Breast epithelium (tissue), 4 donors: ENCODE results near the gene ZNF664. TPM values are rescaled to one million over a fixed set of nuclear protein-coding genes. Genes with fewer than 3 reads are reported as not detected.

ENCODE experiments used
- DNase-seq, 2 donors: peaks; one replicate each; pipeline ENCODE4 v3.0.0-alpha.2; 2019; ENCODE audit warnings: low spot score in 2 of 2
- H3K27ac ChIP-seq, 2 donors: fragments of 200-600 bp; sonication (generic) in 1 of 2; one replicate each; pipeline ENCODE4 v1.5.1; 2016 to 2019; ENCODE audit warnings: mild to moderate bottlenecking in 1 of 2
- H3K27me3 ChIP-seq, 2 donors: fragments of 200-600 bp; sonication (generic) in 1 of 2; one replicate each; pipeline versions ENCODE4 v1.5.1 to v1.6.0; 2017 to 2019; ENCODE audit warnings: control low read depth in 1 of 2, mild to moderate bottlenecking in 1 of 2
- H3K36me3 ChIP-seq: fragments of 200-600 bp; one replicate; pipeline ENCODE4 v1.5.1; 2019
- H3K4me1 ChIP-seq, 2 donors: fragments of 200-600 bp; sonication (generic); one replicate each; pipeline ENCODE4 v1.5.1; 2016 to 2019; ENCODE audit warnings: control low read depth in 1 of 2
- H3K4me3 ChIP-seq, 3 donors: fragments of 200-600 bp; sonication (generic); 1 replicate in 2 of 3; 2 replicates in 1 of 3; pipeline ENCODE4 v1.5.1; 2016 to 2019; ENCODE audit warnings: mild to moderate bottlenecking in 3 of 3, moderate library complexity in 2 of 3
- H3K9me3 ChIP-seq, 2 donors: fragments of 200-600 bp; sonication (generic) in 1 of 2; one replicate each; pipeline ENCODE4 v1.5.1; 2016 to 2019; ENCODE audit warnings: control low read depth in 1 of 2
- POLR2A ChIP-seq: fragments of 450-650 bp; IDR thresholded peaks from one replicate; pipeline ENCODE4 v1.6.1; 2016; ENCODE audit warnings: antibody characterized with exemption, mild to moderate bottlenecking, moderate library complexity
- POLR2AphosphoS5 ChIP-seq, 3 donors: sonication (generic); formaldehyde crosslinking; IDR thresholded peaks; one replicate each; pipeline ENCODE4 v1.6.1; 2017; ENCODE audit warnings: antibody characterized with exemption in 3 of 3
- intact Hi-C: fragments of 100-400 bp; cut with DNase I; formaldehyde crosslinking; loops from one replicate; pipeline ENCODE4 v1.15.1; 2023; ENCODE audit warnings: low total_unique reads
- total RNA-seq, 3 donors: library from RNA; depleted of rRNA; stranded (reverse); fragments of >200 nt; gene quantifications; one replicate each; pipeline ENCODE4 v1.1.0, GENCODE V29; 2016
- TF ChIP-seq, protein P1 (sequence below), 3 donors: fragments of 450-650 bp; IDR thresholded peaks; one replicate each; pipeline ENCODE4 v1.5.1; 2016 to 2017; ENCODE audit warnings: antibody characterized with exemption in 3 of 3, mild to moderate bottlenecking in 3 of 3, moderate library complexity in 3 of 3

ZNF664 gene
- total RNA-seq, 3 donors from 2014 or later: 78.3 to 113 (median 97.8) TPM

DNA sequence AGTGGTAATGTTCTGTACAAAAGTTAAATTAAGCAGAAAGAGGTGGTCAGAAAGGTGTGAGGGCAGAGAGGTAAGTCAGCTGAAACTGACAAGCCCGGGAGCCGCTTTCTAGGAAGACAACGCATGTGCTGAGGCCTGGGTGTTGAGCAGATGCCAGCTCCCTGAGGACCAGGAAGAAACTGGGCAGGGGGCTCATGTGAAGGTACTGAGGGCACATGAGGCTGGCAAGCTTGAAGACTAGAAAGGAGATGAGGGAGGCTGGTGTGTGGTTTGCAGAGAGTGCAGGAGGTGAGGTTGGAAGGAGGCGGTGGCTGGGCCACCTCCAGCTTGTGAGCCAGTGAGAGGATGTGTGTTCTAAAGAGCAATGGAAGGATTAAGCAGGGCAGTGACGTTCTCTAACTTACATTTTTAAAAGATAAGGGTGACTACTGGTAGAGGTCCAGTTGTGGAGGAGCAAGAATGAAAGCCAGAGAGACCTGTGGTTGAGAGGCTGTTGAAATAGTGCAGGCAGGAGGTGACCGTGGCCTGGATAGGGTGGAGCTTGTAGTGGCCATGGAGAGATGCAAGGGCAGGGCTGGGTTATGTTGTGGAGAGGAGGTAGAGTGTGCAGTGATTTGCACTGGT lies 29.1 kb downstream of the ZNF664 start:
- Histone ChIP-seq H3K36me3 (no peaks in the 10 kb centered on the region), H3K27me3 (no peaks in the 10 kb centered on the region), H3K27ac (peak overlapping the region; percentile 69 to 83), H3K4me3 (no peak overlapping the region), H3K9me3 (no peaks in the 10 kb centered on the region), H3K4me1 (no peaks in the 10 kb centered on the region)
- DNase-seq: no peak
- intact Hi-C loops: no loop called here
- TF ChIP-seq POLR2A: no peak
- TF ChIP-seq, protein P1, sequence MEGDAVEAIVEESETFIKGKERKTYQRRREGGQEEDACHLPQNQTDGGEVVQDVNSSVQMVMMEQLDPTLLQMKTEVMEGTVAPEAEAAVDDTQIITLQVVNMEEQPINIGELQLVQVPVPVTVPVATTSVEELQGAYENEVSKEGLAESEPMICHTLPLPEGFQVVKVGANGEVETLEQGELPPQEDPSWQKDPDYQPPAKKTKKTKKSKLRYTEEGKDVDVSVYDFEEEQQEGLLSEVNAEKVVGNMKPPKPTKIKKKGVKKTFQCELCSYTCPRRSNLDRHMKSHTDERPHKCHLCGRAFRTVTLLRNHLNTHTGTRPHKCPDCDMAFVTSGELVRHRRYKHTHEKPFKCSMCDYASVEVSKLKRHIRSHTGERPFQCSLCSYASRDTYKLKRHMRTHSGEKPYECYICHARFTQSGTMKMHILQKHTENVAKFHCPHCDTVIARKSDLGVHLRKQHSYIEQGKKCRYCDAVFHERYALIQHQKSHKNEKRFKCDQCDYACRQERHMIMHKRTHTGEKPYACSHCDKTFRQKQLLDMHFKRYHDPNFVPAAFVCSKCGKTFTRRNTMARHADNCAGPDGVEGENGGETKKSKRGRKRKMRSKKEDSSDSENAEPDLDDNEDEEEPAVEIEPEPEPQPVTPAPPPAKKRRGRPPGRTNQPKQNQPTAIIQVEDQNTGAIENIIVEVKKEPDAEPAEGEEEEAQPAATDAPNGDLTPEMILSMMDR (IDR thresholded peaks at IDR 0.05): no peak
- no peak for TF ChIP-seq POLR2AphosphoS5 (IDR thresholded peaks at IDR 0.05)

DNA sequence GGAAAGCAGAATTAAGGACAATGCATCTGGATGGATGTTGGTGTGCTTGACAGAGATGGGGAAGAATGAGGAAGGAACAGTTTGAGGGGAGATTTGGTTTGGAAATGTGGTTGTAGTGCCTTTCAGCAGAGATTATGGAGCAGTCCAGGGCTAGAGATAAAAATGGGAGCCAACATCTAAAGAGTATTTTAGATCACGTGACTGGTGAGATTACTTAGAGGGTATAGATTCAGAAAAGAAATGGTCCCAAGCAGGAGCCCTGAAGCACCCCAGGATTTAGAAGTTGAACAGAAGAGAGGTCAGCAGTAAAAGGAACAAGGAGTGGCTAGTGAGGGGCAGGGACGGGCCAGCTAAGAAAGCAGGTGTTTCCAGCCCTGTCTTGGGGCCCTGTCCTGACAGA lies 29.6 kb downstream of the ZNF664 start:
- DNase-seq: no peak
- Histone ChIP-seq H3K9me3 (no peaks in the 10 kb centered on the region), H3K27ac (peak overlapping the region; percentile 69 to 83), H3K36me3 (no peaks in the 10 kb centered on the region), H3K4me3 (no peak overlapping the region), H3K4me1 (no peaks in the 10 kb centered on the region), H3K27me3 (no peaks in the 10 kb centered on the region)
- TF ChIP-seq, protein P1 (IDR thresholded peaks at IDR 0.05): no peak
- TF ChIP-seq POLR2AphosphoS5 (IDR thresholded peaks at IDR 0.05): no peak
- no peak for TF ChIP-seq POLR2A
- intact Hi-C loops: no loop called here

DNA sequence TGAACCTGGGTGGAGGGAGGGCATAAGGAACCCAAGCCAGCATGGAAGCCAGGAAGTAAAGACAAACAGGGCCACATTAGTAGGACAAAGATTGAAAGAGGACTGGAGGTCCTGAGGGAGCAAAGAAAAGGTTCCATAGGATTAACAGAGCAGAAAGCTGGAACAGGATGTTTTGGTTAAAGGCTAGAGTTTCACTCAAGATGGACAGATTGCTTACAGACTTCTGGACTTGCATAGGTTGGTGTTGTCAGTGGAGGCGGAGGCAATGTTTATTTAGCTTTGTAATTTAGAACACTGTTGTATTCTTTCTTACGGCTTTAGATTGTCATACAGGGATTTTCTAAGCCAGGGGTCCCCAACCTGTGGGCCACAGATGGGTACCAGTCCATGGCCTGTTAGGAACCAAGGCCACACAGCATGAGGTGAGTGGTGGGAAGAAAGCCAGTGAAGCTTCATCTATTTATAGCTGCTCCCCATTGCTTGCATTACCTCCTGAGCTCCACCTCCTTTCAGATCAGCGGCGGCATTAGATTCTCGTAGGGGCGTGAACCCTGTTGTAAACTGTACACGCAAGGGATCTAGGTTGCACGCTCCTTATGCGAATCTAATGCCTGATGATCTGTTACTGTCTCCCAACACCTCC lies 31.3 kb downstream of the ZNF664 start:
- intact Hi-C loops: no loop called here
- Histone ChIP-seq H3K36me3 (no peaks in the 10 kb centered on the region), H3K9me3 (no peaks in the 10 kb centered on the region), H3K4me3 (no peak overlapping the region), H3K27me3 (no peaks in the 10 kb centered on the region), H3K4me1 (no peaks in the 10 kb centered on the region), H3K27ac (peak overlapping the region; percentile 69 to 83)
- TF ChIP-seq POLR2AphosphoS5 (IDR thresholded peaks at IDR 0.05) (no peak), POLR2A (no peak)
- TF ChIP-seq, protein P1 (IDR thresholded peaks at IDR 0.05): no peak
- DNase-seq: no peak

DNA sequence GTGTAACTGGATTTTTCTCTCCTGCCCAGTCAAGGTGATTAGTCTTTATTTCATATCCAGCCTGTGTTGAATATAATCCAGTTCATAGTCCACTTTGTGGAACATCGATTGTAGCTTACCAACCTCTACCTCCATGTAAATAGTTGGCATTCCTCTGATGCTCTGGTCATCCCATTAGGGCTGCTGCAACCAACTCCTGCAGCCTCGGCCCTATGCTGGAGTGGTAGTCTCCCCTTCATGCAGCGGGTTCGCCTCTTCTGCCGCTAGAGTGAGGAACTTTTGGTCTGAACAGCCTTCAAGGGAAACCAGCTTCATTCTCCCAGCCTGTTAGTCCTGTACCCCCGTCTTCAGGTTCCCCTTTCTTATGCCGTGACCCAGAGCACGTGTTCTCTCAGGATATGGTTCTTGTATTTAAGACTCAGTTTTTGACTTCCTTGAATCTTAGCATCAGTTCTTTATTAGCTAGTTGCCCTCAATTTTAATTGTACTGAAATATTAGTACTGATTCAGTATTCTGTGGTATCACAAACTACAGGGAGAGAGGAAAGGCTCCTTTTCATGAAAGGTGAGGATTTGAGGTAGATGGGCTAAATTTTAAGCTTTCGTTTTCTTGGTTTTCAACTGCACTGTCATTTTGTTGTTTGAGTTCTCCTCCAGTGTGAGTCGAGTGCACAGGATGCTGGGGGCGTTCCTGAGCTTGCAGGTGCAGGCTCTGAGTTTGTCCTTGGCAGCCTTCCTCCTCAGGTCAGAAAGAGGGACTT lies 33.2 kb downstream of the ZNF664 start:
- no peaks in the 10 kb centered on the region for H3K36me3 ChIP-seq
- H3K27me3 ChIP-seq: no peaks in the 10 kb centered on the region
- DNase-seq: no peak
- no peak overlapping the region for H3K4me3 ChIP-seq
- no peaks in the 10 kb centered on the region for H3K4me1 ChIP-seq
- intact Hi-C loops: no loop called here
- TF ChIP-seq POLR2A (no peak), POLR2AphosphoS5 (IDR thresholded peaks at IDR 0.05) (no peak)
- TF ChIP-seq, protein P1 (IDR thresholded peaks at IDR 0.05): no peak
- H3K27ac ChIP-seq: no peak overlapping the region
- H3K9me3 ChIP-seq: no peaks in the 10 kb centered on the region
